Activated B cell treated with CpG ODN at 0.5 μM for 24 hours (primary cell): Measurements from ENCODE around the gene CABLES2. TPM values are rescaled to one million over a fixed set of nuclear protein-coding genes. Genes with fewer than 3 reads are reported as not detected.

Source experiments
- ATAC-seq: fragments of 200-7000 bp; cut with Tn5 transposase; one replicate; pipeline ENCODE4 v1.10.0; 2021; ENCODE audit warnings: low read depth, mild to moderate bottlenecking, moderate library complexity
- CTCF ChIA-PET: fragments of 350-600 bp; sonication (Branson Sonifier 250); formaldehyde crosslinking; loops from one replicate; lab custom pipeline; 2021; ENCODE audit warnings: antibody characterized with exemption; lab: Charles Lee
- POLR2A ChIA-PET: fragments of 350-600 bp; sonication (Branson Sonifier 250); formaldehyde crosslinking; loops from one replicate; lab custom pipeline; 2021; ENCODE audit warnings: antibody characterized with exemption; lab: Charles Lee
- DNase-seq: peaks from one replicate; pipeline ENCODE4 v3.0.0; 2022
- H3K27ac Mint-ChIP-seq: one replicate; pipeline ENCODE4 v1.8.0; 2020; ENCODE audit warnings: mixed read lengths
- H3K27me3 Mint-ChIP-seq: one replicate; pipeline ENCODE4 v1.8.0; 2021; ENCODE audit warnings: mixed read lengths
- H3K36me3 Mint-ChIP-seq: one replicate; pipeline ENCODE4 v1.8.0; 2021; ENCODE audit warnings: low read depth, mixed read lengths
- H3K4me1 Mint-ChIP-seq: one replicate; pipeline ENCODE4 v1.8.0; 2021; ENCODE audit warnings: mixed read lengths
- H3K4me3 Mint-ChIP-seq: one replicate; pipeline ENCODE4 v1.8.0; 2020; ENCODE audit warnings: mild to moderate bottlenecking, mixed read lengths
- H3K9me3 Mint-ChIP-seq: one replicate; pipeline ENCODE4 v1.8.0; 2020; ENCODE audit warnings: mixed read lengths
- intact Hi-C: fragments of 100-400 bp; cut with micrococcal nuclease; formaldehyde crosslinking; loops from one replicate; pipeline ENCODE4 v1.15.1; 2024
- total RNA-seq: library from RNA; stranded (reverse); gene quantifications from 2 replicates; pipeline ENCODE4 v1.2.3, GENCODE V29; 2022
- TF ChIP-seq, protein P1 (sequence below): fragments of 200-600 bp; IDR thresholded peaks from one replicate; pipeline ENCODE4 v1.8.0; 2022; ENCODE audit warnings: antibody characterized with exemption, mild to moderate bottlenecking

The CABLES2 gene
- total RNA-seq, 1 donor from 2014 or later, result 6.6 TPM

DNA sequence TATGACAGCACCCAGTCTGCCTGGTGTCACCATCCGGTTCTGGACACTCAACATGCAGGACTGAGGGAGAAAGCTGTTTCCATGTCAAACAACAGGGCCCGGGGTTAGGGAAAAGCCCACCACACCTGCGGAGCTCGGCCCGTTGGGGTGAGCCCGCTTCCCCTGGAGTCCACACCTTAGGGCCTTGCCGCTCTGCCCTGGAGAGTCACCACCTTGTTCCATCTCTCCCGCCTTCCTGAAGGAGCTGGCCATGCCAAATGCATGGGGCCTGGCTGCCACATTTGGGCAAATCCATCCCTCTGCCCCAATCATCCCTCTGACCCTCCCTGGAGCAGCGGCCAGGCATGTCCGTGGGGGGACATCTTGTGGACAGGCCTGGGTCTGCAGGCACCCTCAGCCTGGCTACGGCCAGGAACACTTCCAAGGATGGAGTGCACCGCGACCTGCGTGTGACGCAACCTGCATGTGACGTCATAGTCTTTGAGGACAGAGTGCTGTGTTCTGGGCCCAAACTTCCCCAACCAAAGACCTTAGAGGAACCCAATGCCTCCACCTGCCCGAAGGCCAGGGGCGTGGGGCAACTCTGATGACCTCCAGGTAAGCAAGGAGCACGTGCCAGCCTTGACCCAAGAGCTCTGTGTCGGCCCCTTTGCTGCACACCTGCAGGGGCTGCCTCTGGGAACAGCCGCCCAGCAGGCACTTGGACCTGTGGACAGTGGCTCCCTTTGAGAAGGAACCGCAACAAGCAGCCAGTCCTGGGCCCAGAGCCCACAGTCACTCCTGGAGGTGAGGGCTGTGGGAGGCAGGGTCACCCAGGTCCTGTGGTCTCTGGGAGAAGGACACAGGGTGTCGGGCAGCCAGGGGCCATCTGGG is 1.7 kb downstream of the CABLES2 start:
- peaks cover 45% of the 10 kb centered on the region for H3K4me1 Mint-ChIP-seq
- intact Hi-C loops, result no loop called here

DNA sequence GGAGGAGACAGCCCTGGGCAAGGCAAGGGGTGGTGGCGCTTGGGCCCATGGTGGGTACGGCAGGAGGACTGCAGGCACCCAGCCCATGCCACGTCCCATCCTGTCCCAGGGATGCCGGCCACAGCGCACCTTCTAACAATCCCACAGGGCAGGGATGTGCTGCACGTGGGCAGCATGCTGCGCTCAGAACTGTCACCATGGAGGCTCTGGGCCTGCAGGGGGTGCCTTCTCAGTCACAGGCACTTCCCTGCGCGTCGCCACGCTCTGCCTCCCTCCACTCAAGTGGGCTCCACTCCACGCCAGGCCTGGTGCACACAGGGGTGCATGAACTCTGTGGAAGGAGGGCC is 2.4 kb downstream of the CABLES2 start:
- Mint-ChIP-seq H3K27me3 (no peaks in the 10 kb centered on the region), H3K36me3 (peaks cover 3% of the 10 kb centered on the region), H3K4me3 (no peak overlapping the region), H3K9me3 (no peaks in the 10 kb centered on the region), H3K27ac (no peak overlapping the region), H3K4me1 (peaks cover 39% of the 10 kb centered on the region)
- ChIA-PET CTCF (no interaction called here), POLR2A (no interaction called here)
- ATAC-seq (no peak), DNase-seq (no peak)
- intact Hi-C loops, result no loop called here
- TF ChIP-seq, protein P1, sequence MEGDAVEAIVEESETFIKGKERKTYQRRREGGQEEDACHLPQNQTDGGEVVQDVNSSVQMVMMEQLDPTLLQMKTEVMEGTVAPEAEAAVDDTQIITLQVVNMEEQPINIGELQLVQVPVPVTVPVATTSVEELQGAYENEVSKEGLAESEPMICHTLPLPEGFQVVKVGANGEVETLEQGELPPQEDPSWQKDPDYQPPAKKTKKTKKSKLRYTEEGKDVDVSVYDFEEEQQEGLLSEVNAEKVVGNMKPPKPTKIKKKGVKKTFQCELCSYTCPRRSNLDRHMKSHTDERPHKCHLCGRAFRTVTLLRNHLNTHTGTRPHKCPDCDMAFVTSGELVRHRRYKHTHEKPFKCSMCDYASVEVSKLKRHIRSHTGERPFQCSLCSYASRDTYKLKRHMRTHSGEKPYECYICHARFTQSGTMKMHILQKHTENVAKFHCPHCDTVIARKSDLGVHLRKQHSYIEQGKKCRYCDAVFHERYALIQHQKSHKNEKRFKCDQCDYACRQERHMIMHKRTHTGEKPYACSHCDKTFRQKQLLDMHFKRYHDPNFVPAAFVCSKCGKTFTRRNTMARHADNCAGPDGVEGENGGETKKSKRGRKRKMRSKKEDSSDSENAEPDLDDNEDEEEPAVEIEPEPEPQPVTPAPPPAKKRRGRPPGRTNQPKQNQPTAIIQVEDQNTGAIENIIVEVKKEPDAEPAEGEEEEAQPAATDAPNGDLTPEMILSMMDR, result no peak

More for the DNA sequence above, 1.7 kb downstream of the CABLES2 start:
- no peak for DNase-seq
- no peaks in the 10 kb centered on the region for H3K27me3 Mint-ChIP-seq
- H3K27ac Mint-ChIP-seq, result no peak overlapping the region
- TF ChIP-seq, protein P1, result no peak
- H3K36me3 Mint-ChIP-seq, result no peaks in the 10 kb centered on the region
- H3K4me3 Mint-ChIP-seq, result peak overlapping the region; percentile 75
- H3K9me3 Mint-ChIP-seq, result no peaks in the 10 kb centered on the region
- no peak for ATAC-seq
- CTCF ChIA-PET, result no interaction called here
- POLR2A ChIA-PET, result interaction anchor here (1.1 kb wide), 1 partner anchor 389 kb away, joined by 3 read pairs; no protein-coding TSS in a partner anchor

DNA sequence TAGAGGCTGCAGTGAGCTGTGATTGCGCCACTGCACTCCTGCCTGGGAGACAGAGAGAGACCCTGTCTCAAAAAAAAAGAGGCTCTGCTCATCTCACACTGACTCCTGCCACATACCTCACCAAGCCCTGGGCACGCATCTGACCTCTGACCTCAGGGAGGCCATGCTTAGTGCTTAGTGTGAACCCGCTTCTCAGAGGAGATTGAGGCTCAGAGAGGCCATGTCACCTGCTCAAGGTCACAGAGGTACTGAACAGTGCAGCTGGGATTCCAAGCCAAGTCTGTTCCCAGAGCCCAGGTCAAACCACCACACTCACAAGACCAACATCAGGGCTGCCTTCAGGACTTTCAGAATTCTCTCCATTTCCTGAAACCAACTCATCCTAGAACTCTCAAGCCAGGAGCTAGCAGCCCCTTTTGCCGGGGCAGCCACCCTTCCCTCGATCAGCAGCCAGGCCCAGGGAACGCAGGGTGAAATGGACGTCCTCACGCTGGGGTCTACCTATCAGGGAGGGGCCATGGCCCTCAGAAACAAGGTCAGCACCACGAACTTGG is 2.9 kb downstream of the CABLES2 start:
- Mint-ChIP-seq H3K4me1 (peaks cover 35% of the 10 kb centered on the region), H3K27ac (no peak overlapping the region), H3K9me3 (no peaks in the 10 kb centered on the region), H3K4me3 (no peak overlapping the region), H3K27me3 (no peaks in the 10 kb centered on the region), H3K36me3 (peaks cover 4% of the 10 kb centered on the region)
- intact Hi-C loops, result no loop called here
- TF ChIP-seq, protein P1, result no peak
- ChIA-PET POLR2A (no interaction called here), CTCF (no interaction called here)
- DNase-seq, result no peak
- no peak for ATAC-seq

DNA sequence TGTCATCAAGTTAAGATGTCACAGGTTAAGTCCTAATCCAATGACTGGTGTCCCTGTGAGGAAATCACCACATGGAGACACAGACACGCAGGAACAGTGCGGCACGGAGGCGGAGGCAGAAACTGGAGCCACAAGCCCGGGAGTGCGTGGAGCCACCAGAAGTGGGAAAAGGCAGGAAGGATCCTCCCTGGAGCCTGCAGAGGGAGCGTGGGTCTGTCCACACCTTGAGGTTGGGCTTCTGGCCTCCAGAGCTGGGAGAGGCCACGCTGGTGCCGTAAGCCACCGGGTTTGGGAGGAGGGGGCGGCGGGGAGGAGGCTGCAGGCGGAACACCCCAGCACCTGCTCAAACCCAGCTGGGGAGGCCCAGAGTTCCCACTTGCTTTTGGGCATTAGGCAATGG is 3.8 kb downstream of the CABLES2 start:
- ChIA-PET POLR2A (no interaction called here), CTCF (no interaction called here)
- H3K9me3 Mint-ChIP-seq, result no peaks in the 10 kb centered on the region
- intact Hi-C loops, result no loop called here
- H3K27ac Mint-ChIP-seq, result no peak overlapping the region
- ATAC-seq (no peak), DNase-seq (no peak)
- H3K27me3 Mint-ChIP-seq, result no peaks in the 10 kb centered on the region
- peaks cover 4% of the 10 kb centered on the region for H3K36me3 Mint-ChIP-seq
- H3K4me3 Mint-ChIP-seq, result no peak overlapping the region
- TF ChIP-seq, protein P1, result no peak
- peaks cover 35% of the 10 kb centered on the region for H3K4me1 Mint-ChIP-seq

DNA sequence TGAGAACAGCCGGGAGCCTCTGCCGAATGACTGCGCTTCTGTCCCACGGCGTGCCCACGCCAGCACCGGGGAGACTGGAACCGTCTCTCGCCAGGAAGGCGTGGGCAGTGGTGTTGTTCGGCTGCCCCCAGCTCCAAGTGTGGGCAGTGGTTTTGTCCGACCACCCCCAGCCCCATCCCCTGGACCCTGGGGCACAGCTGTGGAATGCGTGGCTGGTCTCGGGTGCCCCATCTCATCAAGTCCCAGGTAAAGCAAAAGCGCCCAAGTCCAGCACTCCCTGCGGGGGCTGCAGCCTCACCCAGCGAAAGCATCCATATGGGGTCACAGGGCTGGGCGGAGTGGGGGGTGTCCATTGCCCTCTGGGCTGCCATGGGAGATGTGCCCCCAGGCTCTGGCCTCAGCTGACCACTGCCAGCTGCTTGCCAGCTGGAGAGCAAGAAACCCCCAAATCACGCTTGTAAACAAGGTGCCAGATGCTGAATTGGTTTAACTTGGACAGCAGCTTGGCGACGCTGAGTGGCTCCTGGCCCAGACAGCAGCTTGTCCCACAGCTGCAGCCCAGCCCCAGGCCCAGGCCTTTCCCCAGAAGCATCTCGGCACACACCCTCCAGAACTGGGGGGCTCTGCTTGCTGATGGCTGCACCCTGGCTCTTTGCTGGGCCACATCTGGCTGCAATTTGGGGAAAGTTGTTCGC is 4.5 kb downstream of the CABLES2 start:
- ChIA-PET POLR2A (no interaction called here), CTCF (no interaction called here)
- Mint-ChIP-seq H3K27ac (no peak overlapping the region), H3K4me1 (peaks cover 30% of the 10 kb centered on the region), H3K4me3 (no peak overlapping the region), H3K27me3 (no peaks in the 10 kb centered on the region), H3K9me3 (no peaks in the 10 kb centered on the region), H3K36me3 (peaks cover 4% of the 10 kb centered on the region)
- no peak for DNase-seq
- ATAC-seq, result no peak
- TF ChIP-seq, protein P1, result no peak
- intact Hi-C loops, result no loop called here
